Skeletal muscle cell (primary cell): Measurements from ENCODE around the gene CUBN.

Source experiments
- DNase-seq: peaks from one replicate; pipeline ENCODE4 v3.0.0-alpha.2; 2010; ENCODE audit warnings: low read depth
- H3K4me3 ChIP-seq: 2 replicates; pipeline ENCODE4 v1.5.1; 2011; ENCODE audit warnings: low read depth, mild to moderate bottlenecking, control low read depth, low read length, moderate library complexity

The CUBN gene

GRCh38 chr10:16792675-16793074, 336.9 kb downstream of the CUBN start:
- no peak for DNase-seq
- no peak overlapping the region for H3K4me3 ChIP-seq

GRCh38 chr10:16789765-16790164, 339.8 kb downstream of the CUBN start:
- no peak for DNase-seq
- H3K4me3 ChIP-seq = no peak overlapping the region

GRCh38 chr10:16789261-16789660, 340.4 kb downstream of the CUBN start:
- H3K4me3 ChIP-seq = no peak overlapping the region
- no peak for DNase-seq

GRCh38 chr10:16788778-16789177, 340.8 kb downstream of the CUBN start:
- H3K4me3 ChIP-seq = no peak overlapping the region
- no peak for DNase-seq

- DNase-seq = no peak
- no peak overlapping the region for H3K4me3 ChIP-seq
Observed at GRCh38 chr10:16788125-16788524, 341.5 kb downstream of the CUBN start.

- DNase-seq = no peak
Observed at GRCh38 chr10:16787361-16787791, 342.2 kb downstream of the CUBN start.

GRCh38 chr10:16780338-16780880, 349.2 kb downstream of the CUBN start:
- DNase-seq = no peak

More at GRCh38 chr10:16787361-16787791, 342.2 kb downstream of the CUBN start:
- no peak overlapping the region for H3K4me3 ChIP-seq

GRCh38 chr10:16779384-16779915, 350.2 kb downstream of the CUBN start:
- DNase-seq = no peak
- no peak overlapping the region for H3K4me3 ChIP-seq

More at GRCh38 chr10:16780338-16780880, 349.2 kb downstream of the CUBN start:
- no peak overlapping the region for H3K4me3 ChIP-seq

- peak; percentile 4 for DNase-seq
- no peak overlapping the region for H3K4me3 ChIP-seq
Observed at GRCh38 chr10:16777473-16778370, 351.9 kb downstream of the CUBN start.

- no peak overlapping the region for H3K4me3 ChIP-seq
- no peak for DNase-seq
Observed at GRCh38 chr10:16776896-16777295, 352.7 kb downstream of the CUBN start.
